SIG-M5 treated with dmso at 0.1 percent for 504 hours (cell line): ENCODE measurements around the gene AOPEP.
"Not testable (repeated sequence)": the region's sequence is repeated elsewhere in the genome, so short reads cannot be mapped to it uniquely, and the experiment has no call there.

Experiments
- DNase-seq: peaks from one replicate; lab custom pipeline; 2025; ENCODE audit not compliant: unreplicated experiment; lab: John Stamatoyannopoulos, UW

The AOPEP gene

GRCh38 chr9:94929369-94929756 lies 202.9 kb downstream of the AOPEP start:
- no peak for DNase-seq

DNA sequence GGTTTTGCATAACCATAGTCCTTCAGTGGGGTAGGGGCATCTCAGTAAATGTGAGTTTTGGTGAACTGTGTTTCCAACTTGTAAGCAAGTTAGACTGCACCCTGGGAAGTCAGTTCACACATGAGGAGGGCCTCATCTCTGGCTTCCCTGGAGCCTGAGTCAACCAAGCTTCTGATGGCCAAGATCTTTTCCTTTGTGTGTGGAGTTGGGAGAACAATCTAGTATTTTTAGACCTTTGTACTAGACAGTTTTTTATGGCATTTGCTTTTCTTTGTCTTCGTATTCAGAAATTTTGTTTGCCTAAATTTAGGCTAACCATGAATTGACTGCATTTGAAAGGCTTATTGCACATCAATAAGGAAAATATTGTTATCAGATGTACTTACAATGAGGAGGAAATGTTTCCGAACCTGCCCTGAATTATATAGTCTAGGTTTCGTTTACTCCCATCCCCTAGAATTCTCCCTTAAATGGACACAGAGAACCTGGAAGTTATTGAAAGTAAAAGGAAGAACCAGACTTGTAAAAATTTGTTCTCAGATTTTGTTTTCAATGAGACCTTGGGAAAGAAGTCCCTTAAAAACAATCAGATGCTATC lies 204.6 kb downstream of the AOPEP start:
- DNase-seq = no peak

- DNase-seq = no peak
These were observed 205.2 kb downstream of the AOPEP start for GRCh38 chr9:94931740-94932139.

DNA sequence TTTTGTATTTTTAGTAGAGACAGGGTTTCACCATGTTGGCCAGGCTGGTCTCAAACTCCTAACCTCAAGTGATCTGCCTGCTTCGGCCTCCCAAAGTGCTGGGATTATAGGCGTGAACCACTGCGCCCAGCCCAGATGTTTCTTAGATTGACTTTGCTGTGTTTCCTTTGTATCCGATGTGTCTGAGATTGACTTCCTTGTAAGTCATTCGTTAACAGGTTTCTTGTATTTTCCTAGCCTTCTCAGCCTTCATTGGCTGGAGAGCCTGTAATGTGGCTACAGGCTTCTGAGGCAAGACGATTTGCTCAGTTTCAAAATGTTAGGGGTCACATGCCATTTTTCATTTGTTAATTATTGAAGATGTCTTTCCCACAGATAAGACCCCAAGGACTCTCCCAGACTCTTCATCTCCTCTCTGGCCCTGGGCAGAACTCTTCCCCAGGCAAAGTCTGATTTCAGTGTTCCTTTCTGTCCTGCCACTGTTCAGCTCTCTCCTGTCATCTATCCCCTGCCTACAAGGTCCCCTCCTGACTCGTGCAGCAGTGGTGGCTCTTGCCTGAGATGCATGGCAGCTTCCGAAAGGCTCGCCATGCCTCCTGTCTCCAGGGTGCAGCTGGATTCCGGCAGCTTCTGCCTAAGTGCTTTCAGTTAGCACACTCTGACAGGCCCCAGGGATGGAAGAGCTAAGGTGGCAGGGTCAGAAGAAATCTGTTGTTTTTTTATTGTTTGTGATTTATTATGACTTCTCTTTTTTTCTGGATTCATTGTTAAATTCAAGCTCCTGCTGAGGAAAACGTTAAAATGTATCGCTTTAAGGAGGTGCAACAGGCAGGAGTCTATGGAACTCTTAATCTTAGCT lies 206.4 kb downstream of the AOPEP start:
- DNase-seq = no peak

- DNase-seq = no peak
These were observed 207.0 kb downstream of the AOPEP start for GRCh38 chr9:94933511-94933828.

DNA sequence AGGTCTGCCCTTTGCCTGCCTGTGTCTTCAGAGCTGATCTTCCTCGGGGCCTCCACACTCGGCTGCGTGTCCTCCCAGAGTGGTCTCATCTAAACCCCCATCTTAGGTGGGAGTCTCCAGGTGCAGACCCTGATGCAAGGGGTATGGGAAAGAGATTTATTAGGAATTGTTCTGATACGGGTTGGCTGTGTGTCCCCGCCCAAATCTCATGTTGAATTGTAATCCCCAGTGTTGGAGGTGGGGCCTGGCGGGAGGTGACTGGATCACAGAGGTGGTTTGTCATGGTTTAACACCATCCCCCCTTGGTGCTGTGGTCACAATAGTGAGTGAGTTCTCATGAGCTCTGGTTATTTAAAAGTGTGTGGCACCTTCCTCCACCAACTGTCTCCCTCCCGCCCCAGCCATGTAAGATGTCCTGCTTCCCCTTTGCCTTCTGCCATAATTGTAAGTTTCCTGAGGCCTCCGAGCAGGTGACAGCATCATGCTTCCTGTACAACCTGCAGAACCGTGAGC lies 208.4 kb downstream of the AOPEP start:
- no peak for DNase-seq

DNA sequence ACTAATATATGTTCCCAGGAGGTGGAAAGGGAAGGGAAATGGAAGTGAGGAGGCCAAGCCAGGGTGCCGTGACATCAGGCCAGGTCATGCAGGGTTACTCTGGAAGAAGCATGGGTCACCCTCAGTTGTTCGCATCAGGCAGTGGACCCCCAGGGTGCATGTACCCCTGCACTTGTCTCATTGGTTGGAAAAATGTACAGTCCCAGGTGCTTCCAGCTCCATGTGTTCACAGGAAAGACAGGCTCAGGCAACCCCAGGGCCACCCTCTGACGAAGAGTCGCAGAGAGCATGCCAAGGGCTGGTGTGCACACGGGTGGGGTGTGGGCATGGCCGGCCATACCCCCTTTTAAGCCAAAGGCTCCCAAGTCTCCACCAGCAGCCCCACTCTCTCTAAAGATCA lies 208.9 kb downstream of the AOPEP start:
- no peak for DNase-seq

DNA sequence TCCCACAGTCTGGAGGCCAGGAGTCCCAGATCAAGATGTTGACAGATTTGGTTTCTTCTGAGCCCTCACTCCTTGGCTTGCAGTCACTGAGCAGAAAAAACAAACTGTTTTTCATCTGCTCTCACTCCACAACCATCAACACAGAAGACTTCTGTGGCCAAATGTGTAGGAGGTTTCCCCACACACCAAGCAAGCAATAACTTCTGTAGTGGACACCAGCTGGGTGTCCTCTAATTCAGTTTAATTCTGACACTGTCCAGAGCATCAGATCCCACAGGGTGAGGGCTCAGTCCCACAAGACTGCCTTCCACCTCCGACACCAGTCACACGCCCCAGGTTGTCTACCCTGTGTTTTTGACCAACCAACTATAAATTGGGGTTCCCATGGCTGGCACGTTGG lies 209.9 kb downstream of the AOPEP start:
- no peak for DNase-seq

DNA sequence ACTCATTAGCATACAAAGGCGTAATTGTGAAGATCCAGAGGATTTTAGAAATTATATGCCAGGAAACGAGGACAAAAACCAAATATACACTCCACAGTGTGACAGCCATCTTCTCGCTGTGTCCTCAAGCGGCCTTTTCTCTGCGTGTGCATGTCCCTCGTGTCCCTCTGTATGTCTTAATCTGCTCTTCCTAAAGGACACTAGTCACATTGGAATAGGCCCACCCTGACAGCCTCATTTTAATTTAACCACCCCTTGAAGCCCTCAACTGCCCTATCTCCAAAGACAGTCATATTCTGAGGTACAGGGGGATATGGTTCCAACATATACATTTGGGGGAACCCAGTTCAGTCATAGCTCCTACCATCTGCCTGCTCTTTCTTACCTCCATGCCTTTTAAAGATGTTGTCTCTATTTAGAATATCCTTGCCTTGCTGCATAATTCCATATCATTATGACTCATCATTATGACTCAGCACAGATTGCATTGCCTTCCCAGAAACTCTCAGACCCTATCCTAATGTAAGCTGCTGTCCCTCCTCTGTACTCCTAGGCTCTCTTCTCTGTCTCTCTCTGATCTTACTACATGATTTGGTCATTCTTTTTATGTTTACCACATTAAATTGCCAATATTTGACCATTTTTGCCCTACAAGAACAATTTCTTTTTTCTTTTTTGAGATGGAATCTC lies 210.9 kb downstream of the AOPEP start:
- DNase-seq = peak; percentile 9

- DNase-seq = no peak
These were observed 211.9 kb downstream of the AOPEP start for GRCh38 chr9:94938384-94938783.

- DNase-seq = not testable (repeated sequence)
These were observed 213.8 kb downstream of the AOPEP start for GRCh38 chr9:94940296-94940695.

GRCh38 chr9:94941211-94941875 lies 214.8 kb downstream of the AOPEP start:
- peak; percentile 9 for DNase-seq

DNA sequence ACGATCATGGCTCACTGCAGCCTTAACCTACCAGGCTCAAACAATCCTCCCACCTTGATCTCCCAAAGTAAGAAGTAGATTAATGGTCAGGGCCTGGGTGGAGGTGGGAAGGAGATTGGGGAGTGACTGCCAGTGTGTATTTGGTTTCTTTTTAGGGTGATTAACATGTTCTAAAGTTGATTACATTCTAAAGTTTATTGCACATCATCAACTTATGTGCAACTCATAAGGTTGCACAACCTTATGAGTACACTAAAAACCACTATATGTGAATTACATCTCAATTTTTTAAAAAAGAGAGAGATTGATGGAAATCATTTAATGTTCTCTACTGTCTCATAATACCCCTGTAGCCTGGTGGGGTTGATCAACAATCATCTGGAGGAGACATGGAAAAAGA lies 218.1 kb downstream of the AOPEP start:
- DNase-seq = no peak

DNA sequence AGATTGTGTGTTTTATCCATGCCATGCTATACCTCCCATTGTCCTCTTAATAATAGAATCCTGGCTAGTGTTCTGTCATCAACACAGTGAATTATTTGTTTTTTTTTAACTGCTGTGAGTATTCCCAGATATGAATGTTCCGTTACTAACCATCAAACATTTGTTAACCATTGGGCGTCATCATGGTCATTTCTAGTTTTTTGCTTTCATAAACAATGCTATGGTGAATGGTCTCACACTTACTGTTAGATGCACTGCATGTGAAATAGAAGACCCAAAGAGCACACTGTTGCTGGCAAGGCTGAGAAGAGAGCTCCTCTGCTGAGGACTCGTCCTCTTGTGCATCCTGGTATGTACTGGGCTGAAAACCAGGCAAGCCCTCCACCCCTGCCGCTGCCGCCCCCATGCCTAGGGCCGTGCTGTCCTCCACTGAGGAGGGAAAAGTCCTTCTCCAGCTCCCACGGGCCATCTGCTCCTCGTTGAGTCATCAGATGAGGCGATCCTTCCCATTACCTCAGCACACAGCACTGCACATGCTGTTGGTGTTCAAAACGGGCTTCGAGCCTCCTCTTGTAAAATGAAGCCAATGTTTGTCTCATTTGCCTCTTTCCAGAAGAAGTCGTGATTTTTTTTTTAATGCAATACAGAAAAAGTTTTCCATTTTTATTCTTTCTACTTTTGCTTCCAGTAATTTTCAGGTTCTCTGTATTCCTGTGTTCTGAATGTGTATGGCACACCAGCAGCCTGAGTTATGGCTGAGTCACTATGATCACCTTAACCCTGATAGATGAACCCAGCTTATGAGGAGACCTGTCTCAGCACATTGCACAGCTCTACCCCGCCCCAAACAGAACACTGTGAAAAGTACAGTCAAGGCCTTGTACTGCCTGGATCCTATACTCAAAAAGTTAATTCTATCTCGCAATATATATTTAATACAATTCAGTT lies 219.0 kb downstream of the AOPEP start:
- no peak for DNase-seq

GRCh38 chr9:94946256-94946655 lies 219.8 kb downstream of the AOPEP start:
- no peak for DNase-seq

- no peak for DNase-seq
These were observed 222.2 kb downstream of the AOPEP start for GRCh38 chr9:94948567-94949235.

GRCh38 chr9:94949370-94949769 lies 222.9 kb downstream of the AOPEP start:
- DNase-seq = no peak

DNA sequence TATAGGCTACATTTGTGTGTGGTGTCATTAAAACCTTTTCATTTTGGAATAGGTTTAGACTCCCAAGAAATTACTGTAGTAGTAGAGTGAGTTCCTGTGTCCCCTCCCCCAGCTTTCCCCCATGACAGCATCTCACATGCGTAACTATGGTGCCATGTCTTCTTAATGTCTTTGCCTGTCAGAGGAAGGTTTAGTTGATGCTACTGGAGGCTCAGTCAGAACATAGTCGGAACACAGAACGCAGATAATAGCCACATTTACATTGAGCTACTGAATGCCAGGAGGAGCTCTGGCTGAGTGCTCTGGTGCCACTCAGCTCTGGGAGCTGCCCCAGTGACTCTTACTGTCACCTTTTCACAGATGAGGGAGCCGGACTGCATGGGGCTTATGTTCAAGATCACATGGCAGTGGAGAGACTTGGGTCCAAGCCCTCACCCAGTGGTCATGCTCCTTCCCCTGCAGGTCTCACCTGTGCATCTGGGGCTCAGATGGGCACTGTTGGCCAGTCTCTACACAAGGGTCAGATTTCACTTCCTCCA lies 223.6 kb downstream of the AOPEP start:
- no peak for DNase-seq

GRCh38 chr9:94950579-94951323 lies 224.3 kb downstream of the AOPEP start:
- peak; percentile 9 for DNase-seq
